Glutamatergic neuron (in vitro differentiated cells): ENCODE results near the gene CAMTA1. TPM values are rescaled to one million over a fixed set of nuclear protein-coding genes. Genes with fewer than 3 reads are reported as not detected.

ENCODE experiments used
- DNase-seq: peaks from one replicate; pipeline ENCODE4 v3.0.0; 2022
- H3K27ac Mint-ChIP-seq: one replicate; pipeline ENCODE4 v1.8.0; 2020; ENCODE audit warnings: mild to moderate bottlenecking, mixed read lengths, inconsistent platforms; ENCODE audit not compliant: unreplicated experiment
- H3K27me3 Mint-ChIP-seq: one replicate; pipeline ENCODE4 v1.8.0; 2020; ENCODE audit warnings: mild to moderate bottlenecking, moderate library complexity, mixed read lengths, inconsistent platforms; ENCODE audit not compliant: unreplicated experiment
- H3K36me3 Mint-ChIP-seq: one replicate; pipeline ENCODE4 v1.8.0; 2020; ENCODE audit warnings: mild to moderate bottlenecking, mixed read lengths, inconsistent platforms; ENCODE audit not compliant: unreplicated experiment
- H3K4me1 Mint-ChIP-seq: one replicate; pipeline ENCODE4 v1.8.0; 2020; ENCODE audit warnings: mild to moderate bottlenecking, low read depth, mixed read lengths, inconsistent platforms; ENCODE audit not compliant: unreplicated experiment
- H3K4me3 Mint-ChIP-seq: one replicate; pipeline ENCODE4 v1.8.0; 2020; ENCODE audit warnings: mild to moderate bottlenecking, mixed read lengths, inconsistent platforms; ENCODE audit not compliant: unreplicated experiment
- H3K9me3 Mint-ChIP-seq: one replicate; pipeline ENCODE4 v1.8.0; 2020; ENCODE audit warnings: mild to moderate bottlenecking, moderate library complexity, mixed read lengths, inconsistent platforms; ENCODE audit not compliant: unreplicated experiment
- total RNA-seq: library from RNA; stranded (reverse); fragmentation: NEBNext Ultra II Directional; extraction: Animal tissue kit (Norgen Biotek cat#: 25700); gene quantifications from one replicate; pipeline ENCODE4 v1.2.1, GENCODE V29; 2021; ENCODE audit not compliant: unreplicated experiment
- TF ChIP-seq, protein P1 (sequence below): fragments of 200-600 bp; sonication (generic); IDR thresholded peaks from one replicate; pipeline ENCODE4 v1.5.0; 2021; ENCODE audit not compliant: partially characterized antibody, unreplicated experiment

CAMTA1 gene
- total RNA-seq, 1 donor from 2014 or later = 77.2 TPM

GRCh38 chr1:7063981-7064380 is 278.7 kb downstream of the CAMTA1 start:
- no peak for DNase-seq
- no peak overlapping the region for H3K27ac Mint-ChIP-seq
- peaks cover 8% of the 10 kb centered on the region for H3K4me1 Mint-ChIP-seq
- H3K4me3 Mint-ChIP-seq = no peak overlapping the region
- TF ChIP-seq, protein P1, sequence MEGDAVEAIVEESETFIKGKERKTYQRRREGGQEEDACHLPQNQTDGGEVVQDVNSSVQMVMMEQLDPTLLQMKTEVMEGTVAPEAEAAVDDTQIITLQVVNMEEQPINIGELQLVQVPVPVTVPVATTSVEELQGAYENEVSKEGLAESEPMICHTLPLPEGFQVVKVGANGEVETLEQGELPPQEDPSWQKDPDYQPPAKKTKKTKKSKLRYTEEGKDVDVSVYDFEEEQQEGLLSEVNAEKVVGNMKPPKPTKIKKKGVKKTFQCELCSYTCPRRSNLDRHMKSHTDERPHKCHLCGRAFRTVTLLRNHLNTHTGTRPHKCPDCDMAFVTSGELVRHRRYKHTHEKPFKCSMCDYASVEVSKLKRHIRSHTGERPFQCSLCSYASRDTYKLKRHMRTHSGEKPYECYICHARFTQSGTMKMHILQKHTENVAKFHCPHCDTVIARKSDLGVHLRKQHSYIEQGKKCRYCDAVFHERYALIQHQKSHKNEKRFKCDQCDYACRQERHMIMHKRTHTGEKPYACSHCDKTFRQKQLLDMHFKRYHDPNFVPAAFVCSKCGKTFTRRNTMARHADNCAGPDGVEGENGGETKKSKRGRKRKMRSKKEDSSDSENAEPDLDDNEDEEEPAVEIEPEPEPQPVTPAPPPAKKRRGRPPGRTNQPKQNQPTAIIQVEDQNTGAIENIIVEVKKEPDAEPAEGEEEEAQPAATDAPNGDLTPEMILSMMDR = no peak
- H3K27me3 Mint-ChIP-seq = peaks cover 2% of the 10 kb centered on the region
- H3K9me3 Mint-ChIP-seq = peaks cover 4% of the 10 kb centered on the region
- H3K36me3 Mint-ChIP-seq = peaks cover 10% of the 10 kb centered on the region

DNA sequence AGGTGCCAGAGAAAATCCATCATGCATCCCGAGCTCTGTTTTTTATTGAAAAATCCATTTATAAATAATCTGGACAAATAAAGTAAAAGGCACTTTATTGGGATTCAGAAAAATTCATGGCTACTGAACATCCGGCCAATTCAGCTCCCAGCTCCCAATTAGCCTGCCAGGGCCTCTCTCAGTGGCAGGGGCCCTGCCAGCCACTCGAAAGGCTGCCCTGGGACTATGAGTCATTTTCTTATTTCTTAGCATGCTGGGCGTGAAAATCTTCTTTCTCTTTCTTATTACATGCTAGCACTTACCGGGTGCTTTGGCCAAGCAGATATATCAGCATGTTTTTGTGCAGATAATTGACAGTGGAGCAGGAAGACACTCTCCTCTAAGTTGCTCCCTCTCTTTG is 283.3 kb downstream of the CAMTA1 start:
- peaks cover 2% of the 10 kb centered on the region for H3K9me3 Mint-ChIP-seq
- TF ChIP-seq, protein P1 = no peak
- DNase-seq = no peak
- no peak overlapping the region for H3K27ac Mint-ChIP-seq
- peaks cover 2% of the 10 kb centered on the region for H3K36me3 Mint-ChIP-seq
- no peak overlapping the region for H3K4me3 Mint-ChIP-seq
- no peaks in the 10 kb centered on the region for H3K4me1 Mint-ChIP-seq
- H3K27me3 Mint-ChIP-seq = peaks cover 3% of the 10 kb centered on the region

GRCh38 chr1:7069931-7070330 is 284.7 kb downstream of the CAMTA1 start:
- Mint-ChIP-seq H3K27me3 (peaks cover 3% of the 10 kb centered on the region), H3K4me3 (peak overlapping the region; percentile 72), H3K36me3 (no peaks in the 10 kb centered on the region), H3K27ac (no peak overlapping the region), H3K9me3 (no peaks in the 10 kb centered on the region), H3K4me1 (no peaks in the 10 kb centered on the region)
- TF ChIP-seq, protein P1 = no peak
- peak; percentile 52 for DNase-seq

DNA sequence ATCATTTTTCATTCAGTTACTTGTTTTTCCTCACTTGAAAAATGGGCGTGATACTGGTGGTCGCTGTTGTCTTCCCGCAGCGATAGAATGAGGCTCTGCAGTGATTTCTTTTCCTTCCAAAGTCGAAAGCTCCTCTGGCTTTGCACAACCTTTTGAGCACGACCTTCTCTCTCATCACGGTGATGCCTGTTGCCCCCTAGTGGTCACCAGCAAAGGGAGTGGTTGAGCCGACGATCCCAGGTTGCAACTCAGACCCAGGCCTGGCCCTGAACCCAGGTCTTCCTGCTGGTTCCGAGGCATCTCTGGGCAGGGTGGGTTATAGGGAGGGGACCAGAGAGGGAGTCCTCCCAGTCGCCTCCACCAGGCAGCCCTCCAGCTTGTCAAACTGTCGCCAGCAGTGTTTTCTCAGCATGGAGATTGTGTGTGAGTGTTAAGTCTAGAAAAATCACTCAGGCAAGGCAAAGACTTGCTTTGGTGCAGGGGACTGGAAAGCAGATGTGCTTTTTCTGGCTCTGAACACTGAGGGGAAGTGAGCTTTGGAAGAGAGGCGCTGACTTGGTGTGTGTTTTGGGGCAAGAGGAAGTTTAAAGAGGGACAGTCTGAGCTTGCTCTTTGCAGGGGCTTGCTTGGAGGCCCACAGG is 285.3 kb downstream of the CAMTA1 start:
- Mint-ChIP-seq H3K9me3 (no peaks in the 10 kb centered on the region), H3K36me3 (no peaks in the 10 kb centered on the region), H3K27ac (no peak overlapping the region), H3K4me3 (peak overlapping the region; percentile 72), H3K4me1 (no peaks in the 10 kb centered on the region), H3K27me3 (peaks cover 3% of the 10 kb centered on the region)
- TF ChIP-seq, protein P1 = peak; percentile 93
- peak; percentile 75 for DNase-seq

DNA sequence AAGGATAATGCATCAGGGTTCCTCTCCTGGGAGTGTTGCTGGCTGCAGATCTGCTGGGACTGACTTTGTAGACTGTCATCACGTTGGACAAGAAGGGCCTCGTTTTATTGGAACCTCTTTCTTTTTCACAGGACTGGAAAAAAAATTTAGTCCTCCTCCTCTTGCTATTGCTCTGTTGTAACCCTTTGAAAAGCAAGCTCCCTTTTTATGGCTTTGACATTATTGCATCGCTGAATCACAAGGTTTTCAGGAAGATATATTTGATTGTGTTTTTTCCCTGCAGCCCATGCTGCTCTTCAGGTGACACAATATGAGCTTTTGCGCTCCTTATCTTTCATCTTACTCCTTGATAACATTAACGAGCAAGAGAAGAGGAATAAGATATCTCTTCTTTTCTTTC is 290.9 kb downstream of the CAMTA1 start:
- DNase-seq = no peak
- H3K9me3 Mint-ChIP-seq = peaks cover 9% of the 10 kb centered on the region
- no peak overlapping the region for H3K4me3 Mint-ChIP-seq
- H3K4me1 Mint-ChIP-seq = no peaks in the 10 kb centered on the region
- H3K36me3 Mint-ChIP-seq = peaks cover 27% of the 10 kb centered on the region
- H3K27ac Mint-ChIP-seq = no peak overlapping the region
- no peaks in the 10 kb centered on the region for H3K27me3 Mint-ChIP-seq
- TF ChIP-seq, protein P1 = no peak
